ENCODE data around the gene ABTB2. TPM values are rescaled to one million over a fixed set of nuclear protein-coding genes. Genes with fewer than 3 reads are reported as not detected.

The ABTB2 gene
- polyA plus RNA-seq, 1 donor from 2014 or later = 0.68 TPM

DNA sequence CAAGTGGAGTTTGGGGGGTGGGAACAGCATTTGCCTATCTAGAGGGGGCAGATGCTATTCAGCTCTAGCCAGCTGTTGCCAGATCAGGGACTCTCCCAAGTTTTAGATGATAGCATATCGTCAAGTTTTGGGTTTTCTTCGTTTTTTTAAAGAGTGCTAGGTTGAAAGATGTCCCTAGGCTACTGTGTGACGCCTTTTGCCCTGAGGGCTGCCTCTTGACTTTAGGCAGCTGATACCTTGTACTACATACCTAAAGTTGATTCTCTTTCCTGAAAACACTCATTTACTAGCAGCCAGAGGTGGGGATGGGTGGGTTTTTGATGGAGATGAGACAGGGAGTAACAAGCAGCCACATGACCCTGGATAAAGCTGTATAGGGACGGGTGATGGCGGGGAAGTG is 87.1 kb downstream of the ABTB2 start:
- Histone ChIP-seq H3K4me3 (ENCODE audit: low read length) (no peak overlapping the region), H3F3A (ENCODE audit: insufficient read depth, low read length, poor library complexity, severe bottlenecking) (no peaks in the 10 kb centered on the region), H3K9me2 (ENCODE audit: insufficient read depth, low read length) (no peaks in the 10 kb centered on the region), H3K27ac (ENCODE audit: low read length) (no peak overlapping the region), H2AFZ (ENCODE audit: low read depth, low read length) (no peak overlapping the region), H3K9ac (ENCODE audit: low read length) (no peak overlapping the region), H4K20me1 (ENCODE audit: insufficient read depth) (no peaks in the 10 kb centered on the region), H3K79me2 (replicated peaks; ENCODE audit: insufficient read depth, low read length) (no peaks in the 10 kb centered on the region), H3K27me3 (ENCODE audit: insufficient read depth, low read depth, low read length) (no peaks in the 10 kb centered on the region), H3K4me2 (ENCODE audit: low read length) (no peak overlapping the region), H3K36me3 (ENCODE audit: insufficient read depth, low read length) (no peaks in the 10 kb centered on the region), H3K9me3 (ENCODE audit: low read length) (no peaks in the 10 kb centered on the region)
- TF ChIP-seq MXI1 (conservative IDR thresholded peaks at IDR 0.05; ENCODE audit: poor library complexity, severe bottlenecking) (no peak), TAF1 (IDR thresholded peaks at IDR 0.05; ENCODE audit: low read depth) (no peak), EP300 (conservative IDR thresholded peaks at IDR 0.05; ENCODE audit: poor library complexity, severe bottlenecking) (no peak), SMC3 (conservative IDR thresholded peaks at IDR 0.05; ENCODE audit: poor library complexity) (no peak), POLR2AphosphoS5 (IDR thresholded peaks at IDR 0.05) (no peak), RAD21 (conservative IDR thresholded peaks at IDR 0.05) (no peak), EZH2 (IDR thresholded peaks at IDR 0.05; ENCODE audit: borderline replicate concordance, insufficient read depth, low read length, poor library complexity, severe bottlenecking) (no peak)
- TF ChIP-seq, protein P1, sequence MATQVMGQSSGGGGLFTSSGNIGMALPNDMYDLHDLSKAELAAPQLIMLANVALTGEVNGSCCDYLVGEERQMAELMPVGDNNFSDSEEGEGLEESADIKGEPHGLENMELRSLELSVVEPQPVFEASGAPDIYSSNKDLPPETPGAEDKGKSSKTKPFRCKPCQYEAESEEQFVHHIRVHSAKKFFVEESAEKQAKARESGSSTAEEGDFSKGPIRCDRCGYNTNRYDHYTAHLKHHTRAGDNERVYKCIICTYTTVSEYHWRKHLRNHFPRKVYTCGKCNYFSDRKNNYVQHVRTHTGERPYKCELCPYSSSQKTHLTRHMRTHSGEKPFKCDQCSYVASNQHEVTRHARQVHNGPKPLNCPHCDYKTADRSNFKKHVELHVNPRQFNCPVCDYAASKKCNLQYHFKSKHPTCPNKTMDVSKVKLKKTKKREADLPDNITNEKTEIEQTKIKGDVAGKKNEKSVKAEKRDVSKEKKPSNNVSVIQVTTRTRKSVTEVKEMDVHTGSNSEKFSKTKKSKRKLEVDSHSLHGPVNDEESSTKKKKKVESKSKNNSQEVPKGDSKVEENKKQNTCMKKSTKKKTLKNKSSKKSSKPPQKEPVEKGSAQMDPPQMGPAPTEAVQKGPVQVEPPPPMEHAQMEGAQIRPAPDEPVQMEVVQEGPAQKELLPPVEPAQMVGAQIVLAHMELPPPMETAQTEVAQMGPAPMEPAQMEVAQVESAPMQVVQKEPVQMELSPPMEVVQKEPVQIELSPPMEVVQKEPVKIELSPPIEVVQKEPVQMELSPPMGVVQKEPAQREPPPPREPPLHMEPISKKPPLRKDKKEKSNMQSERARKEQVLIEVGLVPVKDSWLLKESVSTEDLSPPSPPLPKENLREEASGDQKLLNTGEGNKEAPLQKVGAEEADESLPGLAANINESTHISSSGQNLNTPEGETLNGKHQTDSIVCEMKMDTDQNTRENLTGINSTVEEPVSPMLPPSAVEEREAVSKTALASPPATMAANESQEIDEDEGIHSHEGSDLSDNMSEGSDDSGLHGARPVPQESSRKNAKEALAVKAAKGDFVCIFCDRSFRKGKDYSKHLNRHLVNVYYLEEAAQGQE (IDR thresholded peaks at IDR 0.05; ENCODE audit: borderline replicate concordance) = no peak
- TF ChIP-seq, protein P2, sequence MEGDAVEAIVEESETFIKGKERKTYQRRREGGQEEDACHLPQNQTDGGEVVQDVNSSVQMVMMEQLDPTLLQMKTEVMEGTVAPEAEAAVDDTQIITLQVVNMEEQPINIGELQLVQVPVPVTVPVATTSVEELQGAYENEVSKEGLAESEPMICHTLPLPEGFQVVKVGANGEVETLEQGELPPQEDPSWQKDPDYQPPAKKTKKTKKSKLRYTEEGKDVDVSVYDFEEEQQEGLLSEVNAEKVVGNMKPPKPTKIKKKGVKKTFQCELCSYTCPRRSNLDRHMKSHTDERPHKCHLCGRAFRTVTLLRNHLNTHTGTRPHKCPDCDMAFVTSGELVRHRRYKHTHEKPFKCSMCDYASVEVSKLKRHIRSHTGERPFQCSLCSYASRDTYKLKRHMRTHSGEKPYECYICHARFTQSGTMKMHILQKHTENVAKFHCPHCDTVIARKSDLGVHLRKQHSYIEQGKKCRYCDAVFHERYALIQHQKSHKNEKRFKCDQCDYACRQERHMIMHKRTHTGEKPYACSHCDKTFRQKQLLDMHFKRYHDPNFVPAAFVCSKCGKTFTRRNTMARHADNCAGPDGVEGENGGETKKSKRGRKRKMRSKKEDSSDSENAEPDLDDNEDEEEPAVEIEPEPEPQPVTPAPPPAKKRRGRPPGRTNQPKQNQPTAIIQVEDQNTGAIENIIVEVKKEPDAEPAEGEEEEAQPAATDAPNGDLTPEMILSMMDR (IDR thresholded peaks at IDR 0.05; ENCODE audit: poor library complexity, severe bottlenecking) = no peak

DNA sequence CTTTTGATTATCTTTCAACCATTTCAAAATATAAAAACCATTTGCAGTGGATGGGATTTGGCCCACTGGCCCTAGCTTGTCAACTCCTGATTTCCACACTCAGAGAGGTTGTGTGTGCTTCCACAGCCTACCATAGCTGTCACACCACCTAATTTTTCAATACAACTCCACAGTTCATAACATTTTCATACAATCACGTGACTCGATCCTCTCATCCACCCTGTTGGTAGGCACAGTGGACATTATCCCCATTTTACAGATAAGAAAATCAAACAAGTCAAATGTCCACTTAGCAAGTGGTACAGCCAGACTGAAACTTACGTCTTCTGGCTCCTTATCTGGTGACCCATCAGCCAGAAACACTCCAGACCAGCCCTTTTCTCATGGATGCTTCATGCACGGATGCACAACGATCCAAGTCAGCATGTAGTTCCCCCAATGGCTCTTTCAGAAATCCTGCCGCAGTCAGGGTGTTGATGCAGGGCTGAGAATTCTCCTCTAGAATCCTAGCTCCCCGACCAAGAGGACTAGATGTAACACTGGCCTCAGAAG is 88.0 kb downstream of the ABTB2 start:
- H3K4me3 ChIP-seq (ENCODE audit: low read length) = no peak overlapping the region
- no peaks in the 10 kb centered on the region for H3K27me3 ChIP-seq (ENCODE audit: insufficient read depth, low read depth, low read length)
- TF ChIP-seq EZH2 (IDR thresholded peaks at IDR 0.05; ENCODE audit: borderline replicate concordance, insufficient read depth, low read length, poor library complexity, severe bottlenecking) (no peak), MXI1 (conservative IDR thresholded peaks at IDR 0.05; ENCODE audit: poor library complexity, severe bottlenecking) (no peak), POLR2AphosphoS5 (IDR thresholded peaks at IDR 0.05) (no peak), SMC3 (conservative IDR thresholded peaks at IDR 0.05; ENCODE audit: poor library complexity) (no peak), TAF1 (IDR thresholded peaks at IDR 0.05; ENCODE audit: low read depth) (no peak), EP300 (conservative IDR thresholded peaks at IDR 0.05; ENCODE audit: poor library complexity, severe bottlenecking) (no peak), RAD21 (conservative IDR thresholded peaks at IDR 0.05) (no peak)
- TF ChIP-seq, protein P2 (IDR thresholded peaks at IDR 0.05; ENCODE audit: poor library complexity, severe bottlenecking) = no peak
- TF ChIP-seq, protein P1 (IDR thresholded peaks at IDR 0.05; ENCODE audit: borderline replicate concordance) = no peak
- H2AFZ ChIP-seq (ENCODE audit: low read depth, low read length) = no peak overlapping the region
- H3K9me3 ChIP-seq (ENCODE audit: low read length) = no peaks in the 10 kb centered on the region
- no peaks in the 10 kb centered on the region for H3K9me2 ChIP-seq (ENCODE audit: insufficient read depth, low read length)
- no peaks in the 10 kb centered on the region for H4K20me1 ChIP-seq (ENCODE audit: insufficient read depth)
- H3K4me2 ChIP-seq (ENCODE audit: low read length) = no peak overlapping the region
- no peaks in the 10 kb centered on the region for H3K36me3 ChIP-seq (ENCODE audit: insufficient read depth, low read length)
- H3F3A ChIP-seq (ENCODE audit: insufficient read depth, low read length, poor library complexity, severe bottlenecking) = no peaks in the 10 kb centered on the region
- H3K27ac ChIP-seq (ENCODE audit: low read length) = no peak overlapping the region
- H3K79me2 ChIP-seq (replicated peaks; ENCODE audit: insufficient read depth, low read length) = no peaks in the 10 kb centered on the region
- H3K9ac ChIP-seq (ENCODE audit: low read length) = no peak overlapping the region

Data from neural cell (in vitro differentiated cells).